ENCODE measurements around the gene SREBF2. TPM values are rescaled to one million over a fixed set of nuclear protein-coding genes. Genes with fewer than 3 reads are reported as not detected.

Gene SREBF2
- total and polyA plus RNA-seq, 2 of the 13 experiments (the other 11 are each of a cell fraction or from before 2014, with no cell fraction given) = 53.8 to 72.6 TPM

GRCh38 chr22:41928593-41929417 is 95.9 kb downstream of the SREBF2 start:
- 86% methylated on average over 8 of the region's 14 CpGs for WGBS (ENCODE audit: low lambda C conversion rate)
- no peak for DNase-seq (ENCODE audit: low spot score)
- peak; percentile 6 for ATAC-seq

DNA sequence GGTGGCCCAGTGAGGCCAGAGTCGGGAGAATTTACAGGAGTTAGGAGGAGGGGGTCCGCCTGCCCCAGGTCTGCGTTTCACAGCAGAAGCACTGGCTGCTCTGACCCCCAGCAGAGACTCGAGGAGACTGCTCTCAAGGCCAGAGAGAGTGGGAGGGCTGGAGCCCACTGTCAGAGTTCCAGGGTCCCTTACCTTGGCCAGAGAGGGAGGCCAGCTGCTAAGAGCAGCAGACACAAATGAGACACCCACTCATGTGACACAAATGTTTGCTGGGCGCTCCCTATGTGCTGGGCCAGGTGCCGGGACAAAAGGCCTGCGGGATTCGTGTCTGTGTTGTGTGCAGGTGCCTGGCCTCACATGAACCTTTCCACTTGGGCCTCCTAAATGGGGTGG is 96.5 kb downstream of the SREBF2 start:
- H4K20me1 ChIP-seq (ENCODE audit: insufficient read depth, low read length) = no peaks in the 10 kb centered on the region
- peaks cover 9 to 11% of the 10 kb centered on the region in 2 experiments; a peak in 4 of 5 replicates for H3K27me3 ChIP-seq (ENCODE audit: control insufficient read depth in 1 of 2, insufficient read depth in 2 of 2, low read length in 2 of 2)
- no TSS peak for BruUV-seq (replicated peaks)
- no peak overlapping the region for H3K4me2 ChIP-seq (ENCODE audit: low read depth, low read length)
- no peaks in the 10 kb centered on the region for H3K9me3 ChIP-seq (ENCODE audit: low read length)
- TF ChIP-seq POLR2A (IDR thresholded peaks at IDR 0.05; ENCODE audit: insufficient read depth in 1 of 2, low read depth in 2 of 2, low read length in 2 of 2) (0 out of 4 replicates have a peak, but pooled peaks of 1 of the 2 experiments have one; percentile 1), HDAC6 (IDR thresholded peaks at IDR 0.05; ENCODE audit: low read depth, low read length) (no peak)
- WGBS (ENCODE audit: low lambda C conversion rate) = 60% methylated on average over 7 of the region's 8 CpGs
- no peaks in the 10 kb centered on the region for H3K79me2 ChIP-seq (ENCODE audit: insufficient read depth, low read length)
- H3K36me3 ChIP-seq (replicated peaks in 1 of 2; ENCODE audit: control insufficient read depth in 1 of 2, insufficient read depth in 2 of 2, low read length in 2 of 2) = no peaks in the 10 kb centered on the region; a peak in 1 of 5 replicates
- intact Hi-C loops (cut with micrococcal nuclease; ENCODE audit: unreplicated experiment) (no loop called here), in situ Hi-C loops (cut with HindIII; ENCODE audit: extremely low pct_ligation_motif_present, low pct_unique_long_range_greater_than_20kb) (no loop called here)
- H3K27ac ChIP-seq (ENCODE audit: extremely low read length, insufficient read depth, low read length) = no peak overlapping the region
- no peak overlapping the region for H2AFZ ChIP-seq (ENCODE audit: low read length)
- POLR2A ChIA-PET = interaction anchor here (1.1 kb wide), 1 partner anchor 129 kb away, joined by 3 read pairs; the partner anchor contains the start of gene CCDC134
- peaks cover 25% of the 10 kb centered on the region for H3K4me1 ChIP-seq (ENCODE audit: insufficient read depth, low read length)
- DNase-seq (ENCODE audit: low spot score) (no peak), ATAC-seq (no peak), FAIRE-seq (no peak)
- CTCF ChIA-PET (ENCODE audit: low intra/inter-chr PET ratio, low total read pairs) = no interaction called here
- H3K9ac ChIP-seq (ENCODE audit: insufficient read depth, low read depth, low read length) = no peak overlapping the region
- H3K4me3 ChIP-seq (replicated peaks in 1 of 3; ENCODE audit: insufficient read depth in 1 of 3, low read depth in 2 of 3, low read length in 3 of 3) = no peak overlapping the region

More at GRCh38 chr22:41928593-41929417, 95.9 kb downstream of the SREBF2 start:
- POLR2A ChIA-PET = interaction anchor here (1.1 kb wide), 1 partner anchor 128 kb away, joined by 3 read pairs; the partner anchor contains the start of gene CCDC134
- in situ Hi-C loops (cut with HindIII; ENCODE audit: extremely low pct_ligation_motif_present, low pct_unique_long_range_greater_than_20kb) = no loop called here
- H3K9me3 ChIP-seq (ENCODE audit: low read length) = no peaks in the 10 kb centered on the region
- CTCF ChIA-PET (ENCODE audit: low intra/inter-chr PET ratio, low total read pairs) = no interaction called here
- no peak overlapping the region for H3K9ac ChIP-seq (ENCODE audit: insufficient read depth, low read depth, low read length)
- H4K20me1 ChIP-seq (ENCODE audit: insufficient read depth, low read length) = no peaks in the 10 kb centered on the region
- no peak overlapping the region for H3K4me2 ChIP-seq (ENCODE audit: low read depth, low read length)
- no TSS peak for BruUV-seq (replicated peaks)
- H3K36me3 ChIP-seq (replicated peaks in 1 of 2; ENCODE audit: control insufficient read depth in 1 of 2, insufficient read depth in 2 of 2, low read length in 2 of 2) = no peaks in the 10 kb centered on the region
- no peak overlapping the region for H3K27ac ChIP-seq (ENCODE audit: extremely low read length, insufficient read depth, low read length)
- no peak for TF ChIP-seq ZNF253 (CRISPR knock-in tag; IDR thresholded peaks at IDR 0.05; ENCODE audit: borderline replicate concordance)
- TF ChIP-seq HNRNPLL (IDR thresholded peaks at IDR 0.05; ENCODE audit: low read depth, low read length, poor library complexity, severe bottlenecking) = peak; percentile 32
- 0 out of 4 replicates have a peak, but pooled peaks of 1 of the 2 experiments have one; percentile 6 for TF ChIP-seq POLR2A (IDR thresholded peaks at IDR 0.05; ENCODE audit: insufficient read depth in 1 of 2, low read depth in 2 of 2, low read length in 2 of 2)
- H3K4me3 ChIP-seq (replicated peaks in 1 of 3; ENCODE audit: insufficient read depth in 1 of 3, low read depth in 2 of 3, low read length in 3 of 3) = no peak overlapping the region
- intact Hi-C loops (cut with micrococcal nuclease; ENCODE audit: unreplicated experiment) = no loop called here
- no peak for FAIRE-seq
- no peaks in the 10 kb centered on the region for H3K79me2 ChIP-seq (ENCODE audit: insufficient read depth, low read length)
- peaks cover 9 to 11% of the 10 kb centered on the region in 2 experiments; a peak in 4 of 5 replicates for H3K27me3 ChIP-seq (ENCODE audit: control insufficient read depth in 1 of 2, insufficient read depth in 2 of 2, low read length in 2 of 2)
- peaks cover 26% of the 10 kb centered on the region for H3K4me1 ChIP-seq (ENCODE audit: insufficient read depth, low read length)
- H2AFZ ChIP-seq (ENCODE audit: low read length) = no peak overlapping the region

Measured in HepG2 (cell line).